HUDEP-2 (cell line): ENCODE data around the gene GPR31.
"Not testable (repeated sequence)": the region's sequence is repeated elsewhere in the genome, so short reads cannot be mapped to it uniquely, and the experiment has no call there.

Experiments used
- DNase-seq, 76 experiments: peaks; one replicate each; lab custom pipeline; 2025; ENCODE audit not compliant: unreplicated experiment in 76 of 76; lab: John Stamatoyannopoulos, UW

The GPR31 gene

GRCh38 chr6:167168296-167168695 lies 10.5 kb upstream of the GPR31 start:
- not testable (repeated sequence) for DNase-seq

GRCh38 chr6:167167699-167168098 lies 9.9 kb upstream of the GPR31 start:
- not testable (repeated sequence) for DNase-seq

GRCh38 chr6:167165858-167166471 lies 8.2 kb upstream of the GPR31 start:
- no peak for DNase-seq

GRCh38 chr6:167164261-167164660 lies 6.5 kb upstream of the GPR31 start:
- DNase-seq, result no peak

- no peak for DNase-seq
Measured at GRCh38 chr6:167163476-167164011, 5.8 kb upstream of the GPR31 start.

- DNase-seq, result no peak
Measured at GRCh38 chr6:167162591-167162990, 4.8 kb upstream of the GPR31 start.

GRCh38 chr6:167161851-167162467 lies 4.2 kb upstream of the GPR31 start:
- DNase-seq, result no peak

GRCh38 chr6:167157414-167157813 lies 366 bp downstream of the GPR31 start:
- DNase-seq, result no peak

GRCh38 chr6:167154895-167155294 lies 2.9 kb downstream of the GPR31 start:
- no peak for DNase-seq

GRCh38 chr6:167154291-167154690 lies 3.5 kb downstream of the GPR31 start:
- no peak for DNase-seq

GRCh38 chr6:167153521-167153959 lies 4.2 kb downstream of the GPR31 start:
- no peak for DNase-seq

GRCh38 chr6:167152862-167153261 lies 4.9 kb downstream of the GPR31 start:
- no peak for DNase-seq

GRCh38 chr6:167151648-167152047 lies 6.1 kb downstream of the GPR31 start:
- no peak for DNase-seq

GRCh38 chr6:167150941-167151549 lies 6.7 kb downstream of the GPR31 start:
- DNase-seq, result no peak

- DNase-seq, result no peak
Measured at GRCh38 chr6:167148997-167149396, 8.8 kb downstream of the GPR31 start.

GRCh38 chr6:167148021-167148420 lies 9.8 kb downstream of the GPR31 start:
- no peak for DNase-seq

- no peak for DNase-seq
Measured at GRCh38 chr6:167146977-167147376, 10.8 kb downstream of the GPR31 start.

- no peak for DNase-seq
Measured at GRCh38 chr6:167146135-167146534, 11.6 kb downstream of the GPR31 start.

GRCh38 chr6:167145461-167145860 lies 12.3 kb downstream of the GPR31 start:
- DNase-seq, result no peak

GRCh38 chr6:167143041-167143440 lies 14.7 kb downstream of the GPR31 start:
- DNase-seq, result no peak

GRCh38 chr6:167142433-167142761 lies 15.4 kb downstream of the GPR31 start:
- no peak for DNase-seq
